ENCODE measurements around the gene BBOF1. TPM values are rescaled to one million over a fixed set of nuclear protein-coding genes. Genes with fewer than 3 reads are reported as not detected.
A peak's percentile ranks its signal among the peaks of the same experiment; 100 is the strongest.

BBOF1 gene
- total and polyA plus RNA-seq, 7 donors, result 1.0 to 3.2 (median 1.4) TPM

DNA sequence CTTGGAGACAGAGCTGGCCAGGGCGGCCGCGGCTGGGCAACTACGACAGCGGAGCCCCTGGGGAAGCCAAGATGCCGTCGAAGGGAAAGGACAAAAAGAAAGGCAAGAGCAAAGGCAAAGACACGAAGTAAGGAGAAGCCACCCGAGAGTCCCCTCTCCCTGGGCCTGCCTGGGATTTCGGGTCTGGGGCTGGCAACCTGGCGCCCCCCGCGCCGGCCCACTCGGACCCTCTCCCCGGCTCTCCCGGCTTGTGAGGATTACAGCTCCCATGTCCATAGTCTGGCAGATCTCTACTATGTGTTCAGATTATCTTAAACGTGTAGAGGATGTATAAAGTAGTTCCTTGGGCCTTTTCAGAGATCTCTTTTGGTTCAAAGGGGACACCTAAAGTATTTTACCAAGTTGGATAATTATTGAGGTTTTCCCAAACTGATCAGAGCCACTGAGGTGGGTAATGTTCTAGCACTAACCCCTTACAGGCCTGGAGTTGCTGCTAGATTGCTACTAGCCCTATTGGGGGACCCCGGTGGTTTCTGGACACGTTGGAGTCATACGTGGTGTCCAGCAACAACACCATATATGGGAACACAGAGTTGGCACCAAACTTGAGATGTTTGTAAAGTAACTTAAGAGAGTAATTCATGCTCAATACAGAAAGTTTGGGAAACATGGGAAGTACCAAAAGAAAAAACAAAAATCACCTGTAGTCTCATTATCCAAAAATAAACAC is 424 bp downstream of the BBOF1 start:
- H3K4me3 ChIP-seq, result peak overlapping the region; percentile 97
- peak overlapping the region; percentile 99 for H3K27ac ChIP-seq
- peak in 1 of 4 donors; percentile 3 for ATAC-seq
- no peak for DNase-seq
- no peaks in the 10 kb centered on the region for H3K9me3 ChIP-seq
- H3K27me3 ChIP-seq (ENCODE audit: insufficient read depth in 3 of 3, low read length in 2 of 3), result no peaks in the 10 kb centered on the region
- H3K36me3 ChIP-seq (ENCODE audit: insufficient read depth in 1 of 2, low read depth in 1 of 2), result peaks cover 0 to 9% of the 10 kb centered on the region in 2 donors
- peaks cover 3% of the 10 kb centered on the region for H3K4me1 ChIP-seq
- intact Hi-C loops (cut with DNase I), result loop anchor here in 1 of 2 donors (2.0 kb wide), 1 partner anchor 69 kb away; the partner anchor contains the start of genes COQ6 and FAM161B
- TF ChIP-seq CTCF (IDR thresholded peaks at IDR 0.05), result no peak
- 2% methylated on average over 19 to 21 of the region's 21 CpGs for WGBS, 3 donors

GRCh38 chr14:74022346-74022745 is 3.2 kb downstream of the BBOF1 start:
- 85 to 96% (median 90%) methylated on average over 4 of the region's 4 CpGs for WGBS, 3 donors
- ATAC-seq, result no peak

GRCh38 chr14:74029136-74029535 is 10.0 kb downstream of the BBOF1 start:
- intact Hi-C loops (cut with DNase I), result no loop called here
- no peaks in the 10 kb centered on the region for H3K27me3 ChIP-seq (ENCODE audit: insufficient read depth in 3 of 3, low read length in 2 of 3)

More at GRCh38 chr14:74022346-74022745, 3.2 kb downstream of the BBOF1 start:
- TF ChIP-seq CTCF (IDR thresholded peaks at IDR 0.05), result no peak
- intact Hi-C loops (cut with DNase I), result no loop called here
- no peak for DNase-seq
- Histone ChIP-seq H3K9me3 (no peaks in the 10 kb centered on the region), H3K36me3 (ENCODE audit: insufficient read depth in 1 of 2, low read depth in 1 of 2) (no peaks in the 10 kb centered on the region), H3K4me1 (peaks cover 3% of the 10 kb centered on the region), H3K27ac (no peak overlapping the region), H3K4me3 (no peak overlapping the region), H3K27me3 (ENCODE audit: insufficient read depth in 3 of 3, low read length in 2 of 3) (no peaks in the 10 kb centered on the region)

DNA sequence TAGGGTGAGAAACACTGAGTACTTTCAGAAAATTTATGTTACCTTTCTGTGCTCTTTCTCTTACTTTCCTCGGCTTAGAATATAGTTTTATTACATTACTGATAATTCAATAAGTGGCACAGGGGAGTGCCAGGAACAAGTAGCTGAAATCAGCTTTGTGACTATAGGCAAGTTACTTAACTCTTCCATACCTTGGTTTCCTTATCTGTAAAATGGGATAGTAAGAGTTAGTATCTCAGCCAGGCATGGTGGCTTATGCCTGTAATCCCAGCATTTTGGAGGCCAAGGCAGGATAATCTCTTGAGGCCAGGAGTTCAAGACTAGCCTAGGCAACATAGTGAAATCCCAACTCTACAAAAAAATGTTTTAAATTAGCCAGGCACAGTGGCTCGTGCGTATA is 15.4 kb downstream of the BBOF1 start:
- TF ChIP-seq CTCF (IDR thresholded peaks at IDR 0.05), result no peak
- no peak for DNase-seq
- H3K4me1 ChIP-seq, result no peaks in the 10 kb centered on the region
- H3K9me3 ChIP-seq, result no peaks in the 10 kb centered on the region
- intact Hi-C loops (cut with DNase I), result no loop called here
- H3K27me3 ChIP-seq (ENCODE audit: insufficient read depth in 3 of 3, low read length in 2 of 3), result no peaks in the 10 kb centered on the region
- no peak overlapping the region for H3K4me3 ChIP-seq
- WGBS, 3 donors, result 86 to 89% (median 89%) methylated on average over 3 of the region's 3 CpGs
- no peak overlapping the region for H3K27ac ChIP-seq
- H3K36me3 ChIP-seq (ENCODE audit: insufficient read depth in 1 of 2, low read depth in 1 of 2), result no peaks in the 10 kb centered on the region
- ATAC-seq, result no peak

More at GRCh38 chr14:74029136-74029535, 10.0 kb downstream of the BBOF1 start:
- TF ChIP-seq CTCF (IDR thresholded peaks at IDR 0.05), result no peak
- Histone ChIP-seq H3K27ac (no peak overlapping the region), H3K4me1 (no peaks in the 10 kb centered on the region), H3K36me3 (ENCODE audit: insufficient read depth in 1 of 2, low read depth in 1 of 2) (no peaks in the 10 kb centered on the region), H3K4me3 (no peak overlapping the region), H3K9me3 (no peaks in the 10 kb centered on the region)
- DNase-seq (no peak), ATAC-seq (no peak)
- 96 to 97% (median 97%) methylated on average over 3 of the region's 3 CpGs for WGBS, 3 donors

Data from psoas muscle (tissue), 8 donors.